Lower leg skin (tissue), 4 donors: ENCODE measurements around the gene CCDC197. TPM values are rescaled to one million over a fixed set of nuclear protein-coding genes. Genes with fewer than 3 reads are reported as not detected.

Experiments
- DNase-seq, 2 donors: peaks; one replicate each; pipeline ENCODE4 v3.0.0-alpha.2; 2019; ENCODE audit warnings: low spot score in 2 of 2
- H3K4me3 ChIP-seq: fragments of 200-600 bp; sonication (generic); 2 replicates; pipeline ENCODE4 v1.5.1; 2017; ENCODE audit warnings: mild to moderate bottlenecking, low read depth; ENCODE audit not compliant: poor library complexity, severe bottlenecking
- CTCF ChIP-seq, 3 donors: fragments of 450-650 bp; IDR thresholded peaks; one replicate each; pipeline ENCODE4 v1.5.1; 2016; ENCODE audit warnings: antibody characterized with exemption in 3 of 3, mild to moderate bottlenecking in 3 of 3, moderate library complexity in 2 of 3
- POLR2A ChIP-seq, 2 donors: fragments of 450-650 bp; IDR thresholded peaks; one replicate each; pipeline ENCODE4 v1.6.1; 2016 to 2017; ENCODE audit warnings: antibody characterized with exemption in 2 of 2, mild to moderate bottlenecking in 1 of 2, moderate library complexity in 1 of 2
- WGBS, 2 donors: methylation state at CpG; one replicate each; pipeline ENCODE4 v1.1.5; 2018; 5-methylcytosine and 5-hydroxymethylcytosine counted together
- intact Hi-C: fragments of 100-400 bp; cut with DNase I; formaldehyde crosslinking; loops from one replicate; pipeline ENCODE4 v1.15.0; 2023; ENCODE audit warnings: low total_unique reads
- total RNA-seq, 4 donors: library from RNA; depleted of rRNA; stranded (reverse); fragments of >200 nt; gene quantifications; one replicate each; pipeline ENCODE4 v1.1.0, GENCODE V29; 2016

CCDC197 gene
- total RNA-seq, 4 donors from 2014 or later = not detected

GRCh38 chr14:93994919-93995682 is 2.0 kb upstream of the CCDC197 start:
- no peak overlapping the region for H3K4me3 ChIP-seq
- intact Hi-C loops = no loop called here
- DNase-seq = no peak
- TF ChIP-seq CTCF (IDR thresholded peaks at IDR 0.05) (no peak), POLR2A (IDR thresholded peaks at IDR 0.05) (no peak)
- WGBS, 2 donors = 25 to 40% methylated on average over 11 to 13 of the region's 13 CpGs

GRCh38 chr14:93996130-93996695 is 888 bp upstream of the CCDC197 start:
- WGBS, 2 donors = 55 to 58% methylated on average over 8 of the region's 8 CpGs
- intact Hi-C loops = no loop called here
- DNase-seq = no peak
- TF ChIP-seq CTCF (IDR thresholded peaks at IDR 0.05) (no peak), POLR2A (IDR thresholded peaks at IDR 0.05) (no peak)
- H3K4me3 ChIP-seq = no peak overlapping the region

GRCh38 chr14:93997916-93998870 is 1.1 kb downstream of the CCDC197 start:
- no peak overlapping the region for H3K4me3 ChIP-seq
- intact Hi-C loops = no loop called here
- no peak for TF ChIP-seq POLR2A (IDR thresholded peaks at IDR 0.05)
- TF ChIP-seq CTCF (IDR thresholded peaks at IDR 0.05) = no peak
- 88 to 89% methylated on average over 16 to 17 of the region's 17 CpGs for WGBS, 2 donors
- DNase-seq = no peak

GRCh38 chr14:93998871-93999403 is 1.8 kb downstream of the CCDC197 start:
- intact Hi-C loops = no loop called here
- 76 to 96% methylated on average over 6 of the region's 7 CpGs for WGBS, 2 donors
- no peak for DNase-seq
- no peak overlapping the region for H3K4me3 ChIP-seq
- TF ChIP-seq CTCF (IDR thresholded peaks at IDR 0.05) = no peak
- TF ChIP-seq POLR2A (IDR thresholded peaks at IDR 0.05) = no peak

GRCh38 chr14:93999573-93999972 is 2.5 kb downstream of the CCDC197 start:
- no peak for TF ChIP-seq POLR2A (IDR thresholded peaks at IDR 0.05)
- no peak for TF ChIP-seq CTCF (IDR thresholded peaks at IDR 0.05)
- no peak overlapping the region for H3K4me3 ChIP-seq
- no peak for DNase-seq
- intact Hi-C loops = no loop called here
- 71 to 80% methylated on average over 8 of the region's 8 CpGs for WGBS, 2 donors
